ENCODE data around the gene RHOT2.

DNA sequence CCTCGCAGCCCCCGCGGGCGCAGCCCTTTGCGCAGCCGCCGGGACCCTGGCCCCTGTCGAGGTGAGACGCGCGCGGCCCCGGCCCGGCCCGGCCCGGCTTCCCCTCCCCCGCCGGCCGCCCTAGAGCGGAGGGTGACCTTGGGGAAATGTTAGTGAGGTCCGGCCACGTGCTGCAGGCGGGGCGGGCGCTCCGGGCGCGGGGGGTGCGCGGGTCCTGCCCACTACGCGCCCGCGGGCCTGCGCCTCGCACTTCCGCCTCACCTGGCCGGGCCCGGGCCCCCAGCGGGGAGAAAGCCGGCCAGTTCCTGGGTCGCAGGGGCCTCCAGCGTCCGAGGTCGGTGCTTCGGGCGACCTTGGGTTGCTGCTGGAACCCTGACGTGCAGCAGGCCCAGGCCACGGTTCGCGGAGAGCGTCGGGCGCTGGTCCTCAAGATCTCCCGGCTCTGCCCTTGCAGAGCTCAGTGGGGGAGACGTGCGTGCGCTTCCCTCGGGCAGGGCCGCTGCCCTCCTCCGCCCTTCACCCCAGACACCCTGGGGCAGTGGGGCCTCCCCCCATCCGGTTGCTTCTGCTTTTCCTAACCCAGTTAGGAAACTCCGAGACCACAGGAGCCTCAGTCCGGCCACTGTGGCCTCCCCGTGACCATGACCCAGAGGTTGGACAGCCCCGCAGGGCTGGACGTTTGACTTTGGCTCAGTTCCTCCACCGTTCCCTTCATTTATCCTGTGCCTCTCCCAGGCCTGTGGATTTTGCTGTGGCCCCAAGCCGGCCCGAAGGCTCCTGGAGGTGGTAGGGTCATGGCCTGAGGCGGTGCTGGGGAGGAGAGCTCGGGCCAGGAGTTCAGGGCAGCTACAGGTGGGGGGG lies 25.5 kb upstream of the RHOT2 start:
- peak in 1 of 6 experiments; percentile 2 for TF ChIP-seq CTCF (IDR thresholded peaks at IDR 0.05)
- TF ChIP-seq POLR2A (IDR thresholded peaks at IDR 0.05) = peak; percentile 48 to 68

Data from Peyer's patch (tissue), 4 donors.